GM12801 (cell line): Measurements from ENCODE around the gene ECM2.

Source experiments
- TF ChIP-seq, protein P1 (sequence below): IDR thresholded peaks from one replicate; pipeline ENCODE4 v1.5.1; 2011; ENCODE audit warnings: control low read depth; ENCODE audit not compliant: insufficient read length; ENCODE audit errors: extremely low read depth

The ECM2 gene

DNA sequence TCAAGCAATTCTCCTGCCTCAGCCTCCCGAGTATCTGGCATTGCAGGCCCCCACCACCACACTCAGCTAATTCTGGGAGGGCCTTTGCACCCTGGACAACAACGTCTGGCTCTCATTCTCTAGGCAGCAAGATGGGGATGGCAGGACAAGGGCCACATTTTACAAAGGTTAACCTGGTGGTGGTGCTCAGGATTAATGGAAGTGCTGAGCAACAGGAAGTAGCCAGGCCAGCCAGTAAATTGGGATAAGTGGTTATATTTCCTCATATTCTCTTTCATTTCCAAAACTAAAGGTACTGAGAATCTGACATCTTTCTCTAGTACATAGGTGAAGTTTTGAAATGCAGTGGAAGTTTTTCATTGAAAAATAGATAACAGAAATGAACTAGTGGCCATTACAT, 28.8 kb downstream of the ECM2 start:
- TF ChIP-seq, protein P1, sequence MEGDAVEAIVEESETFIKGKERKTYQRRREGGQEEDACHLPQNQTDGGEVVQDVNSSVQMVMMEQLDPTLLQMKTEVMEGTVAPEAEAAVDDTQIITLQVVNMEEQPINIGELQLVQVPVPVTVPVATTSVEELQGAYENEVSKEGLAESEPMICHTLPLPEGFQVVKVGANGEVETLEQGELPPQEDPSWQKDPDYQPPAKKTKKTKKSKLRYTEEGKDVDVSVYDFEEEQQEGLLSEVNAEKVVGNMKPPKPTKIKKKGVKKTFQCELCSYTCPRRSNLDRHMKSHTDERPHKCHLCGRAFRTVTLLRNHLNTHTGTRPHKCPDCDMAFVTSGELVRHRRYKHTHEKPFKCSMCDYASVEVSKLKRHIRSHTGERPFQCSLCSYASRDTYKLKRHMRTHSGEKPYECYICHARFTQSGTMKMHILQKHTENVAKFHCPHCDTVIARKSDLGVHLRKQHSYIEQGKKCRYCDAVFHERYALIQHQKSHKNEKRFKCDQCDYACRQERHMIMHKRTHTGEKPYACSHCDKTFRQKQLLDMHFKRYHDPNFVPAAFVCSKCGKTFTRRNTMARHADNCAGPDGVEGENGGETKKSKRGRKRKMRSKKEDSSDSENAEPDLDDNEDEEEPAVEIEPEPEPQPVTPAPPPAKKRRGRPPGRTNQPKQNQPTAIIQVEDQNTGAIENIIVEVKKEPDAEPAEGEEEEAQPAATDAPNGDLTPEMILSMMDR = no peak

DNA sequence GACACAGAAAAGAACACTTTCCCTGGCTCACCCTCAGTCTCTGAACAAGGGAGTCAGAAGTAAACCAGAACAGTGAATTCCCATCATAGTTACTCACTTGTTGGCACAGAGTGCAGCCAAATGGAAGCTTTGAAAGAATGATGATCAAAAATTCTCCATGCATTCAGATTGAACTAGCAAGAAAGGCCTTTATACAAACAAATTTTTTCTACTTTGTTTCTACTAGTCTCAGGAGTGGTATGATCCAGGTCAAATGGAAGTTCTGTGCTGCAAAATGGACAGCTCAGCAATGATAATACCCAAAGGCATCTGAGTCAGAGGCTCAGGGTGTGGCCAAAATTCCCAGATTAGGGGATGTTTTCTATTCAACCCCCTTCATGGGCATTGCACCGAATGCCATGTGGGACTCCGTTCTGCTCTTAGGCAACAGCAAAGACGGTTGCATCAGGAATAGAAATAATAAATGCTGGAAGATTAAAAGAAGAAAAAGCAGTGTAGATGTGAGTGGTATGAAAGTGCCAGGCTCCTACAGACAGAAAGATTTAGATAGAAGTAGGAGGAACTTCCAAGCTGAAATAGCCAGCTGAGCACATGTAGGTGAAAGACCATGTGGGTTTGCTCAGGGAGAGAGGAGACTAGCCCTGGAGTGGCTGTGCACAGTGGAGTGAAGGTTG, 29.5 kb downstream of the ECM2 start:
- TF ChIP-seq, protein P1 = no peak

DNA sequence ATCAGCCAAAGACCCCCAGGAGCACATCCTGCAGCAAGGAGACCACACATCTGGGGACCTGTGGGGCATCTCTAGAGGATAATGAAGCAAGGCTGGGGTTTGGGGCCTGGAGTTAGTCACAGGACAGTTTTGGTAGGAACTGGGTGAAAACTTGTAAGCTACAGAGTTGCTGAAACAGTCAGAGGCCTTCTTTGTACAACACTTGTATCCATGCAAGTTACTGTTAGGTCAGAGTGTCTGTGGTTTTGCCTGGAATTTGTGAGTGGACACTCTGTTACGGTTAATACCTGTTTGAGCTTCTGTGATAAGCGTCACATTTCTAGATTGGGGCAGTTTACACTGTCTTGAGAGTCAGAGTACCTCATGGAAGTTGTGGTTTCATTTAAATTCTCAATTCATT, 30.9 kb downstream of the ECM2 start:
- TF ChIP-seq, protein P1 = no peak

DNA sequence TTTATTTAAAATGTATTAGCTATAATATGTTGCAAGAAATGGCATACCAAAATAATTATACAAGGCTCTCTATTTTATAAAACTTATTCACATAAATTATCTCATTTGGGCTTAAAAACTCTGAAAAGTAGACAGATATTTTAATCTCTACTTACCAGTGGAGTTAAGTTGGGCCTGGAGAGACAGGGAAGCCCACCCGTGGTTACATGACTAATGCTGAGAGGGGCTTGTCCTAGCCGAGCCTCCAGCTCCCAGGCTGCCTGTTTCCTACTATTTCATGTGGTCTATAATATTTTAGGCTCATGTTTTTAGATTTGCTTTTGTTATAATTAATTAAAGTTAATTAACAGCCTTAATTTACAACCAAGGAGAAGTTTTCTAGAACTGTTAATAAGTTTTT, 32.6 kb downstream of the ECM2 start:
- TF ChIP-seq, protein P1 = no peak

DNA sequence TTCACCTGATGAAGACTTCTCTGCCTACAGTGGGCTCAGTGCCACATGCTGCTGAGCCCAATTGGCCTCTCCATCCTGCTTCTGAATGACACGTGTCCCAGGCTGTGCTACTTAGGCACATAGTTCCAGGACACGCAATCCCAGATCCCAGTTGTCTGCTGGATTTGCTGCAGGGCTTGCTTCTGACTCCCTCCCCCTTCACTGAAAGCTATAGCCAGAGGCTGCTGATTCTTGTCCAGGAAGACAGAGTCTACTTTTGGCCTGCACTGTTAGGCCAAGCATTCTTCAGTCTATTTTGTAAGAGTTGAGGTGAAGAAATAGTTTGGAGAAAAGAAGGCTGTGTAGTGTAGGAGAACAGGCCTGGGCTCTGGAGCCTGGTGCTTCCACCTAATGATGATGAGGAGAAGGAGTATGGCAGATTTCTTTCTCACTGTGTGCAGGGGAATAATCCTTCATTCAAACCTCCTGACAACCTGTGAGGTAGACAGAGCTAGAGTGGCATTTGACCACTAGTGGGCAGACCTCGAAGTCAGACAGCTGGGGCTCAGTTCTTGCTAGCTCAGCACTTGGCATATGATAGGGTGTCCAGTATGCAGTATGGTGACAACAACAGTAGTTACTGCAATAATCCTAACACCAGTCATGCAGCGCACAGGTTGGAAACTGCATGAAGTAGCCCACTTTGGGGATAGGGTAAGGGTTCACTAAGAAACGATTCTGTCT, 34.0 kb downstream of the ECM2 start:
- TF ChIP-seq, protein P1 = no peak

DNA sequence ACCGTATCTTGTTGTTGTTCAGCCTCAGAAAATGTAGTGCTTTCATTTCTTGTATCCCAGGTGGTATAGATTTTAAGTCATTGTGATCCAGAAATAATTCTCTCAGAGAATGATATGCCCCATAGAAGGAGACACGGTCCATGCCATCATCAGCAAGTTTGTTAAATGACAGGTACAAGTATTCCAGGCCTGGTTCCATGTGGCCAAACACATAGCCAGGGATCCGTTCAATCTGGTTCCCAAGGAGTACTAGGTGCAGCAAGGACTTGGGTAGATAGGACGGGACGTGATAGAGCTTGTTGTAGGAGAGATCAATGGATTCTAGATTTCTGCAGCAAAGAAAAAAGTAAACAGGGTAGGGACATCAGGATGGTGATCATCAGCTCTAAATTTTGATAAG, 35.1 kb downstream of the ECM2 start:
- TF ChIP-seq, protein P1 = no peak

DNA sequence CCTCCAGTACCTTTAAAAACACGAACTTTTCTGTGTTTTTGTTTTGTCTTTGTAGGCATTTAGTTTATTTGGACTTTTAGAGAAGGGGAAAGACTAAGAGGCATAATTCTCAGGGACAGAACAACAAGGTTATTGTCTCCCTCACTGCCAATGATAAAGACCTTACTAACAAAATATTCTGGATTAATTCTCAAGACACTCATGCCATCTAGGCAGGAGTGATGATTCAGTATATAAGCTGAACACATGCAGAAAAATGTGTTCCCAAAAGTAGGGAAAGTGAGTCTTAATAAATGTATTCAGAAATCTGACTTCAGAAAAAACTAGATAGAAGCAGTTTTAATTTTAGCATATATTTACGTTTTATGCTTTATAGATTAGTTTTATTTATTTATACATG, 36.1 kb downstream of the ECM2 start:
- TF ChIP-seq, protein P1 = no peak
